ENCODE data around the gene RBM43. TPM values are rescaled to one million over a fixed set of nuclear protein-coding genes. Genes with fewer than 3 reads are reported as not detected.

The RBM43 gene
- total RNA-seq, 1 experiment from 2014 or later: 3.7 TPM

GRCh38 chr2:151204756-151205155 lies 56.9 kb downstream of the RBM43 start:
- ChIA-PET CTCF (no interaction called here), POLR2A (no interaction called here)
- no peaks in the 10 kb centered on the region for H3K9me3 ChIP-seq (ENCODE audit: control insufficient read depth, insufficient read depth, low read depth, low read length)
- H3K4me1 ChIP-seq (ENCODE audit: control insufficient read depth, insufficient read depth, low read length): no peaks in the 10 kb centered on the region
- BruUV-seq (replicated peaks): no TSS peak
- no peak overlapping the region for H3K4me3 ChIP-seq (ENCODE audit: low read depth in 2 of 2, low read length in 2 of 2)
- H3K27me3 ChIP-seq (ENCODE audit: control insufficient read depth, insufficient read depth, low read length): no peaks in the 10 kb centered on the region
- in situ Hi-C loops (cut with HindIII; ENCODE audit: low pct_unique_long_range_greater_than_20kb, low sequenced_read_pairs) (no loop called here), intact Hi-C loops (cut with micrococcal nuclease; ENCODE audit: unreplicated experiment) (no loop called here)
- DNase-seq (ENCODE audit: low read depth, low spot score) (no peak), ATAC-seq (no peak)
- H3K36me3 ChIP-seq (ENCODE audit: control insufficient read depth, insufficient read depth, low read length): no peaks in the 10 kb centered on the region; the same call in 1 of the 2 replicates
- H3K27ac ChIP-seq (ENCODE audit: low read length): no peak overlapping the region
- TF ChIP-seq POLR2AphosphoS5 (IDR thresholded peaks at IDR 0.05; ENCODE audit: low read depth, low read length) (no peak), SIN3A (IDR thresholded peaks at IDR 0.05; ENCODE audit: borderline replicate concordance, insufficient read depth, low read depth, low read length) (no peak), REST (IDR thresholded peaks at IDR 0.05; ENCODE audit: insufficient read depth in 1 of 2, low read depth in 2 of 2, low read length in 1 of 2) (no peak), CTCF (IDR thresholded peaks at IDR 0.05) (no peak), TCF7L2 (IDR thresholded peaks at IDR 0.05; ENCODE audit: low read depth, low read length) (no peak)

GRCh38 chr2:151200844-151201243 lies 60.8 kb downstream of the RBM43 start:
- Histone ChIP-seq H3K9me3 (ENCODE audit: control insufficient read depth, insufficient read depth, low read depth, low read length) (no peaks in the 10 kb centered on the region), H3K4me3 (ENCODE audit: low read depth in 2 of 2, low read length in 2 of 2) (no peak overlapping the region), H3K27ac (ENCODE audit: low read length) (no peak overlapping the region), H3K27me3 (ENCODE audit: control insufficient read depth, insufficient read depth, low read length) (no peaks in the 10 kb centered on the region), H3K36me3 (ENCODE audit: control insufficient read depth, insufficient read depth, low read length) (no peaks in the 10 kb centered on the region; the same call in 1 of the 2 replicates), H3K4me1 (ENCODE audit: control insufficient read depth, insufficient read depth, low read length) (no peaks in the 10 kb centered on the region)
- intact Hi-C loops (cut with micrococcal nuclease; ENCODE audit: unreplicated experiment) (no loop called here), in situ Hi-C loops (cut with HindIII; ENCODE audit: low pct_unique_long_range_greater_than_20kb, low sequenced_read_pairs) (no loop called here)
- ChIA-PET POLR2A (no interaction called here), CTCF (no interaction called here)
- TF ChIP-seq POLR2AphosphoS5 (IDR thresholded peaks at IDR 0.05; ENCODE audit: low read depth, low read length): no peak
- TF ChIP-seq CTCF (IDR thresholded peaks at IDR 0.05): no peak
- TF ChIP-seq REST (IDR thresholded peaks at IDR 0.05; ENCODE audit: insufficient read depth in 1 of 2, low read depth in 2 of 2, low read length in 1 of 2): no peak
- no peak for TF ChIP-seq TCF7L2 (IDR thresholded peaks at IDR 0.05; ENCODE audit: low read depth, low read length)
- no peak for TF ChIP-seq SIN3A (IDR thresholded peaks at IDR 0.05; ENCODE audit: borderline replicate concordance, insufficient read depth, low read depth, low read length)
- DNase-seq (ENCODE audit: low read depth, low spot score) (no peak), ATAC-seq (no peak)
- no TSS peak for BruUV-seq (replicated peaks)
